Measurements from ENCODE around the gene SIX2. TPM values are rescaled to one million over a fixed set of nuclear protein-coding genes. Genes with fewer than 3 reads are reported as not detected.

Gene SIX2
- total and polyA plus RNA-seq, 2 donors (not counting 1 experiment from before 2014, with no cell fraction given): not detected

- H3K9me3 Mint-ChIP-seq (ENCODE audit: insufficient read depth): no peaks in the 10 kb centered on the region
- 94% methylated on average over 3 of the region's 3 CpGs for WGBS (ENCODE audit: insufficient coverage)
These were observed 21.8 kb upstream of the SIX2 start for GRCh38 chr2:45031028-45031427.

GRCh38 chr2:45030553-45030952, 21.3 kb upstream of the SIX2 start:
- CTCF ChIA-PET: no interaction called here
- H3K9ac ChIP-seq (ENCODE audit: low read length): no peak overlapping the region
- Mint-ChIP-seq H3K27ac (no peak overlapping the region), H3K9me3 (ENCODE audit: insufficient read depth) (no peaks in the 10 kb centered on the region), H3K4me1 (no peaks in the 10 kb centered on the region), H3K4me3 (no peak overlapping the region), H3K27me3 (peaks cover 12% of the 10 kb centered on the region)
- POLR2A ChIA-PET: no interaction called here
- no peaks in the 10 kb centered on the region for H3K36me3 ChIP-seq (replicated peaks in 1 of 2; ENCODE audit: control extremely low read depth in 1 of 2, control insufficient read depth in 1 of 2, extremely low read depth in 1 of 2, insufficient read depth in 2 of 2, low read length in 1 of 2)
- H3K9me3 ChIP-seq (ENCODE audit: control extremely low read depth in 1 of 3, control insufficient read depth in 2 of 3, insufficient read depth in 1 of 3, low read length in 2 of 3): peaks cover 0 to 4% (median 0%) of the 10 kb centered on the region in 3 donors
- H3K27me3 ChIP-seq (replicated peaks in 1 of 4; ENCODE audit: control extremely low read depth in 1 of 4, control insufficient read depth in 3 of 4, insufficient read depth in 4 of 4, low read length in 3 of 4): peaks cover 0 to 9% (median 0%) of the 10 kb centered on the region in 4 experiments
- no peak overlapping the region for H3K27ac ChIP-seq (ENCODE audit: low read length in 2 of 2)
- no peak overlapping the region for H3K4me2 ChIP-seq (replicated peaks; ENCODE audit: low read depth, low read length, poor library complexity, severe bottlenecking)
- TF ChIP-seq EZH2 (IDR thresholded peaks at IDR 0.05; ENCODE audit: borderline replicate concordance, insufficient read depth, low read depth, low read length, poor library complexity, severe bottlenecking) (no peak), CTCF (IDR thresholded peaks at IDR 0.05) (no peak)
- no peak overlapping the region for H2AFZ ChIP-seq (ENCODE audit: insufficient read depth, low read depth, low read length, poor library complexity, severe bottlenecking)
- H4K20me1 ChIP-seq (ENCODE audit: control insufficient read depth, insufficient read depth, low read length, poor library complexity, severe bottlenecking): no peaks in the 10 kb centered on the region
- H3K4me1 ChIP-seq (ENCODE audit: control insufficient read depth in 2 of 2, insufficient read depth in 2 of 2, low read length in 2 of 2): no peaks in the 10 kb centered on the region
- no peak for DNase-seq
- intact Hi-C loops (cut with micrococcal nuclease): no loop called here
- no peaks in the 10 kb centered on the region for H3K79me2 ChIP-seq (ENCODE audit: control insufficient read depth, insufficient read depth, low read length)
- no CpG with 5 or more reads among the region's 4 CpGs for WGBS (ENCODE audit: insufficient coverage)
- H3K4me3 ChIP-seq (ENCODE audit: control extremely low read depth in 1 of 5, extremely low read depth in 1 of 5, insufficient read depth in 1 of 5, low read depth in 2 of 5, low read length in 4 of 5): no peak overlapping the region
- ATAC-seq (ENCODE audit: low read depth): no peak

More at GRCh38 chr2:45031028-45031427, 21.8 kb upstream of the SIX2 start:
- Histone ChIP-seq H3K27me3 (replicated peaks in 1 of 4; ENCODE audit: control extremely low read depth in 1 of 4, control insufficient read depth in 3 of 4, insufficient read depth in 4 of 4, low read length in 3 of 4) (peaks cover 0 to 9% (median 0%) of the 10 kb centered on the region in 4 experiments), H3K9ac (ENCODE audit: low read length) (no peak overlapping the region), H4K20me1 (ENCODE audit: control insufficient read depth, insufficient read depth, low read length, poor library complexity, severe bottlenecking) (no peaks in the 10 kb centered on the region), H3K36me3 (replicated peaks in 1 of 2; ENCODE audit: control extremely low read depth in 1 of 2, control insufficient read depth in 1 of 2, extremely low read depth in 1 of 2, insufficient read depth in 2 of 2, low read length in 1 of 2) (no peaks in the 10 kb centered on the region), H3K9me3 (ENCODE audit: control extremely low read depth in 1 of 3, control insufficient read depth in 2 of 3, insufficient read depth in 1 of 3, low read length in 2 of 3) (peaks cover 0 to 4% (median 0%) of the 10 kb centered on the region in 3 donors), H3K4me1 (ENCODE audit: control insufficient read depth in 2 of 2, insufficient read depth in 2 of 2, low read length in 2 of 2) (no peaks in the 10 kb centered on the region), H3K4me3 (ENCODE audit: control extremely low read depth in 1 of 5, extremely low read depth in 1 of 5, insufficient read depth in 1 of 5, low read depth in 2 of 5, low read length in 4 of 5) (no peak overlapping the region), H2AFZ (ENCODE audit: insufficient read depth, low read depth, low read length, poor library complexity, severe bottlenecking) (no peak overlapping the region), H3K4me2 (replicated peaks; ENCODE audit: low read depth, low read length, poor library complexity, severe bottlenecking) (no peak overlapping the region), H3K79me2 (ENCODE audit: control insufficient read depth, insufficient read depth, low read length) (no peaks in the 10 kb centered on the region), H3K27ac (ENCODE audit: low read length in 2 of 2) (no peak overlapping the region)
- H3K27ac Mint-ChIP-seq: no peak overlapping the region
- H3K4me1 Mint-ChIP-seq: no peaks in the 10 kb centered on the region
- POLR2A ChIA-PET: no interaction called here
- TF ChIP-seq CTCF (IDR thresholded peaks at IDR 0.05): no peak
- no peak for TF ChIP-seq EZH2 (IDR thresholded peaks at IDR 0.05; ENCODE audit: borderline replicate concordance, insufficient read depth, low read depth, low read length, poor library complexity, severe bottlenecking)
- DNase-seq: no peak
- H3K27me3 Mint-ChIP-seq: peaks cover 10% of the 10 kb centered on the region
- ATAC-seq (ENCODE audit: low read depth): no peak
- H3K4me3 Mint-ChIP-seq: no peak overlapping the region
- intact Hi-C loops (cut with micrococcal nuclease): no loop called here
- CTCF ChIA-PET: no interaction called here
